ENCODE results near the gene IP6K3. TPM values are rescaled to one million over a fixed set of nuclear protein-coding genes. Genes with fewer than 3 reads are reported as not detected.

IP6K3 gene
- total RNA-seq, 4 donors from 2014 or later = 0.88 to 5.8 (median 1.6) TPM

DNA sequence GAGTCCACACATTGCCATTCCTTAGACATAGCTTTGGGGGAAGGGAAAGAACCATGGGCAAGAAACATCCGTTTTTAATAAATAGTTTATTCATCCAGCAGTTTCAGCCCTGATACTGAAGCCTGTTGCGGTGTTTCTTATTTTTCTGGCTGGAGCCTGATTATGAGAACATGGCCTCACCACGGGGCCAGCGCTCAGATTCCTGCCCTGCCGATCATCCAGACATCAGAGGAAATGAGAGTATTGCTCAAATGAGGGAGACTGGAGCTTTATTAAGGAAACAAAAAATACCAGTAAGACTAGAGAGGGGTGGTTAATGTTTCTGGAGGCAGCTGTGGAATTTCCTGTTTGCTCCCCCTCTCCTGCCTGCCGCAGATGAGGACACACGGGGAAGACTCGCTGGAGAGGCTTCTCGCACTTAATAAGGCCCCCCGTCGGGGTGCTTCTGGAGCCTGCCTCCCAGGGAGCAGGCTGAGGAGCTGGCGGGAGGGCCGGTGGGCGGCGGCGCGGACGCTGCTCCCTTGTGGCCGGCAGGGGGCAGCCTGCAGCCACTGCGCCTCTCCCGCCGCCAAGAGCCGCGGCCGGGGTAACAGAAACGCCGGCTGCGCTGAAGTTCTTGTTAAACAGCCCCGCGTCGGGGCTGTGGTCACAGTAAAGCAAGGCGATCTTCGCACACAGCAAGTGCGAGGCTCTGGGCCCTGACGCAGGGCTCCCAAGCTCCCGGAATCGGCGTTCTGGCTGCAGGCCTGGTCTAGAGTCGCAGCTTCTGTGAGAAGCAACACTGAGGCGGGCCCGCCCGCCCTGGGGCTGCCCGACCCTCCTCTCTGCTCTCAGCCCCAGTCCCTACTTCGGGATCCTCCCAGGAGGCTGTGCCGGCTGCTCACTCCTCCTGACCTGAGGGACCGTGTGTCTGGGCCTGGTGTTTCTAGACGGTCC, 24.7 kb upstream of the IP6K3 start:
- no peak overlapping the region for H3K4me3 ChIP-seq

DNA sequence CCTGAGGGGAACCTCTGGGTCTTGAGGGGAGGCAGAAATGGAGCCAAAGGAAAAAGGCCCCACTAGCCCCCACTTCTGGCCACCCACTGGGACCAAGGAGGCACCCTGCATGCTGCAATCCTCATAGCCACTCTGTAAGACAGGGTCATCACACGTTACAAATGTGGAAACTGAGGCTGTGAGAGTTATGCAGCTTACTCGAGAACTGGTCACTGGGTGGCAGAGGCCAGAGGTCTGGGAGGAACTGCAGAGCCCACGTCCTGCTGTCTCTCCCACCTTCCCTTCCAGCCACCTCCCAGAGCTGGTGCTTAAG, 24.1 kb upstream of the IP6K3 start:
- Histone ChIP-seq H3K36me3 (peaks cover 0 to 37% (median 0%) of the 10 kb centered on the region in 3 donors), H3K4me3 (no peak overlapping the region), H3K27ac (peak overlapping the region; percentile 20 to 66 (median 26)), H3K9me3 (no peaks in the 10 kb centered on the region), H3K4me1 (peaks cover 0 to 31% (median 0%) of the 10 kb centered on the region in 4 donors), H3K27me3 (no peaks in the 10 kb centered on the region)
- TF ChIP-seq POLR2A (IDR thresholded peaks at IDR 0.05) = no peak
- no peak for TF ChIP-seq CTCF (IDR thresholded peaks at IDR 0.05)
- no peak for DNase-seq

More for the DNA sequence above, 24.7 kb upstream of the IP6K3 start:
- Histone ChIP-seq H3K27me3 (no peaks in the 10 kb centered on the region), H3K4me1 (peaks cover 0 to 31% (median 0%) of the 10 kb centered on the region in 4 donors), H3K36me3 (peaks cover 0 to 43% (median 0%) of the 10 kb centered on the region in 3 donors), H3K9me3 (no peaks in the 10 kb centered on the region), H3K27ac (peak overlapping the region; percentile 20 to 66 (median 53))
- TF ChIP-seq POLR2A (IDR thresholded peaks at IDR 0.05) (no peak), CTCF (IDR thresholded peaks at IDR 0.05) (peak; percentile 84 to 96 (median 94))
- DNase-seq = peak; percentile 54 to 80 (median 79)

DNA sequence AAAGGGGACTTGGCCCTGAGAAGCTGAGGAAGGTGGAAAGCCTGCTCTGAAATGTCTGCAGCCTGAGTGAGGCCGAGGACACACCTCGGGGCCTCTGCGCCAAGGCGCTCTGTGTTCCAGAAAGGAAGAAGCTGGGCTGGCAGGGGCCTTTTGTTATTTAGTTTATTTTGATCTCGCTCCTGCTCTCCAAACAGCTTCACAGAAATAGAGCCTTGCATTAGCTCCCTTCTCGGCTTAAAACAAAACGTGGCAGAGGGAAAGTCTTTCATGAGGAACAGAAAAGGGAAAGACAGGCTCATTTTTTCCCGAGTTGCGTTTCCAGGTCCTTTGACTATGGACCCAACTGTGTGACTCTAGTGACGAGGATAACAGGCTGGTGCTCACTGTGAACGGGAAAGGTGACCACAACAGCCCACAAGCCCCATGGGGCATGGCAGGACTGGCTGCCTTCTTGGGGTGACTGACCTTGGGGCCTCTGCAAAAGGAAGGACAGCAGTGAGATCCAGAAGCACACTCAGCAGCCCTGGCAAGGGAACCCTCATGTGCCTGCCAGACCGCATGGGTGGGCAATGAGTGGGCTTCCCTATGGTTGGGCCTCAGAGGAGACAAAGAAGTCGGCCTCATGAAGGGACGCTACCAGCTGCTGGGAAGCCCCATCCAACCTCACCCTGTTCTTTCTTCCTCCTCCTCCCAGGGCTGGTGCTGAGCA, 23.6 kb upstream of the IP6K3 start:
- no peaks in the 10 kb centered on the region for H3K27me3 ChIP-seq
- peaks cover 0 to 31% (median 0%) of the 10 kb centered on the region in 4 donors for H3K4me1 ChIP-seq
- H3K4me3 ChIP-seq = no peak overlapping the region
- H3K36me3 ChIP-seq = peaks cover 0 to 32% (median 0%) of the 10 kb centered on the region in 3 donors
- no peak for DNase-seq
- H3K27ac ChIP-seq = peak overlapping the region; percentile 20 to 66 (median 26)
- H3K9me3 ChIP-seq = no peaks in the 10 kb centered on the region
- TF ChIP-seq CTCF (IDR thresholded peaks at IDR 0.05) = no peak
- no peak for TF ChIP-seq POLR2A (IDR thresholded peaks at IDR 0.05)

DNA sequence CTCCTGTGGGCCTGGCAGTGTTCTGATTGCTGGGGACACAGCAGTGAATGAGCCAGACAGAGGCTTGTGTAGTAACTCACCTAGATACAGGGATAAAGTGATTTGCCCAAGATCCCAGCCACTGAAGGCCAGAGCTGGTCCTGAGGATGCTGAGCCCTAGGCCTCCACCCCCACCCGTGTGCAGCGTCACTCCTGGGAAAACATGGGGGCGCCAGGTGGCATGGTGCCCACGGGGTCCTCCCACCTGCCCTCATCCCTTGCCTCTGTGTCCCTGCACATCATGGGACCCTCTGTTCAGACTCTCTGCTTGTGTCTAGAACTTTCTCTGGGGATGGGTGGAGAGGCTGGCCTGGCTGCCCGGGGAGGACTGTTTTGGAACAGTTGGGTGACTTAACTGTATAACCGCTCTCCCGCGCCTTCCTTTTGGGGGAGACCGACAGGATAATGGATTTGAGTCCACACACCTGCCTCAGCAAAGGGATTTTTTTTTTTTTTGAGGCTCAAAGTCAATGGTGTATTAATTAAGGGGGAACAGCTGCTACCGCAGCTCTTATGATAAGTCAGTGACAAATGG, 22.6 kb upstream of the IP6K3 start:
- Histone ChIP-seq H3K27me3 (no peaks in the 10 kb centered on the region), H3K4me3 (no peak overlapping the region), H3K9me3 (no peaks in the 10 kb centered on the region), H3K27ac (no peak overlapping the region), H3K36me3 (peaks cover 0 to 23% (median 0%) of the 10 kb centered on the region in 3 donors), H3K4me1 (peaks cover 0 to 31% (median 0%) of the 10 kb centered on the region in 4 donors)
- DNase-seq = no peak
- TF ChIP-seq CTCF (IDR thresholded peaks at IDR 0.05) = no peak
- TF ChIP-seq POLR2A (IDR thresholded peaks at IDR 0.05) = no peak

- Histone ChIP-seq H3K27ac (no peak overlapping the region), H3K36me3 (peaks cover 0 to 16% (median 0%) of the 10 kb centered on the region in 3 donors), H3K9me3 (no peaks in the 10 kb centered on the region), H3K4me3 (no peak overlapping the region), H3K4me1 (peaks cover 0 to 31% (median 0%) of the 10 kb centered on the region in 4 donors), H3K27me3 (no peaks in the 10 kb centered on the region)
- TF ChIP-seq CTCF (IDR thresholded peaks at IDR 0.05) (peak; percentile 29 to 83 (median 74)), POLR2A (IDR thresholded peaks at IDR 0.05) (no peak)
- DNase-seq = peak; percentile 71 to 91 (median 86)
These were observed 22.0 kb upstream of the IP6K3 start for GRCh38 chr6:33768644-33769120.
